Tibial artery (tissue), 4 donors: ENCODE measurements around the gene NECTIN4.

ENCODE experiments used
- DNase-seq, 2 donors: peaks; one replicate each; pipeline ENCODE4 v3.0.0-alpha.2; 2019
- H3K27ac ChIP-seq, 2 donors: fragments of 200-600 bp; sonication (generic) in 1 of 2; 1 replicate in 1 of 2; 2 replicates in 1 of 2; pipeline ENCODE4 v1.5.1; 2018 to 2019; ENCODE audit warnings: mild to moderate bottlenecking in 1 of 2
- H3K27me3 ChIP-seq, 2 donors: fragments of 200-600 bp; sonication (generic) in 1 of 2; one replicate each; pipeline versions ENCODE4 v1.5.1 to v1.6.0; 2016 to 2019
- H3K36me3 ChIP-seq, 3 donors: fragments of 200-600 bp; sonication (generic) in 2 of 3; one replicate each; pipeline ENCODE4 v1.5.1; 2016 to 2019; ENCODE audit warnings: mild to moderate bottlenecking in 2 of 3
- H3K4me1 ChIP-seq, 4 donors: fragments of 200-600 bp; sonication (generic) in 2 of 4; 1 replicate in 3 of 4; 2 replicates in 1 of 4; pipeline ENCODE4 v1.5.1; 2016 to 2019
- H3K4me3 ChIP-seq, 2 donors: fragments of 200-600 bp; sonication (generic) in 1 of 2; 1 replicate in 1 of 2; 2 replicates in 1 of 2; pipeline ENCODE4 v1.5.1; 2018 to 2019; ENCODE audit warnings: mild to moderate bottlenecking in 2 of 2
- H3K9me3 ChIP-seq, 3 donors: fragments of 200-600 bp; sonication (generic) in 1 of 3; one replicate each; pipeline ENCODE4 v1.5.1; 2016 to 2019
- CTCF ChIP-seq, 2 experiments: fragments of 200-600 bp in 1 of 2; fragments of 450-650 bp in 1 of 2; IDR thresholded peaks; one replicate each; pipeline ENCODE4 v1.5.1; 2017 to 2019; ENCODE audit warnings: antibody characterized with exemption in 2 of 2, mild to moderate bottlenecking in 1 of 2, moderate library complexity in 1 of 2
- intact Hi-C: fragments of 100-400 bp; cut with DNase I; formaldehyde crosslinking; loops from one replicate; pipeline ENCODE4 v1.15.0; 2023; ENCODE audit warnings: low total_unique reads

NECTIN4 gene

GRCh38 chr1:161044908-161045735 lies 44.2 kb downstream of the NECTIN4 start:
- Histone ChIP-seq H3K9me3 (no peaks in the 10 kb centered on the region), H3K36me3 (peaks cover 27 to 33% (median 28%) of the 10 kb centered on the region in 3 donors), H3K27ac (peak overlapping the region; percentile 87 to 90), H3K27me3 (no peaks in the 10 kb centered on the region), H3K4me1 (peaks cover 0 to 26% (median 11%) of the 10 kb centered on the region in 4 donors), H3K4me3 (peak overlapping the region; percentile 80 to 87)
- TF ChIP-seq CTCF (IDR thresholded peaks at IDR 0.05) = peak in 1 of 2 experiments; percentile 11
- DNase-seq = peak; percentile 70 to 83
- intact Hi-C loops = loop anchor here (10.0 kb wide), 1 partner anchor 350 kb away; no protein-coding TSS in a partner anchor

GRCh38 chr1:161044535-161044907 lies 44.8 kb downstream of the NECTIN4 start:
- H3K27ac ChIP-seq = peak overlapping the region; percentile 87 to 90
- intact Hi-C loops = loop anchor here (10.0 kb wide), 1 partner anchor 350 kb away; no protein-coding TSS in a partner anchor
- peaks cover 33 to 39% (median 34%) of the 10 kb centered on the region in 3 donors for H3K36me3 ChIP-seq
- H3K4me1 ChIP-seq = peaks cover 0 to 28% (median 11%) of the 10 kb centered on the region in 4 donors
- H3K9me3 ChIP-seq = no peaks in the 10 kb centered on the region
- peak overlapping the region; percentile 80 to 87 for H3K4me3 ChIP-seq
- TF ChIP-seq CTCF (IDR thresholded peaks at IDR 0.05) = no peak
- no peak for DNase-seq
- no peaks in the 10 kb centered on the region for H3K27me3 ChIP-seq

GRCh38 chr1:161039546-161039945 lies 49.8 kb downstream of the NECTIN4 start:
- peaks cover 0 to 32% (median 13%) of the 10 kb centered on the region in 4 donors for H3K4me1 ChIP-seq
- no peak for DNase-seq
- H3K36me3 ChIP-seq = peaks cover 37 to 50% (median 38%) of the 10 kb centered on the region in 3 donors
- no peak overlapping the region for H3K27ac ChIP-seq
- no peak overlapping the region for H3K4me3 ChIP-seq
- H3K9me3 ChIP-seq = no peaks in the 10 kb centered on the region
- TF ChIP-seq CTCF (IDR thresholded peaks at IDR 0.05) = no peak
- H3K27me3 ChIP-seq = no peaks in the 10 kb centered on the region
- intact Hi-C loops = no loop called here

- Histone ChIP-seq H3K27ac (peak overlapping the region in 1 of 2 donors; percentile 32), H3K4me3 (peak overlapping the region; percentile 56 to 60)
- TF ChIP-seq CTCF (IDR thresholded peaks at IDR 0.05) = no peak
Observed at GRCh38 chr1:161039154-161039545, 50.2 kb downstream of the NECTIN4 start.

GRCh38 chr1:161038523-161039153 lies 50.7 kb downstream of the NECTIN4 start, which contains the start of gene TSTD1:
Gene TSTD1, minus strand, starts transcription at chr1:161038964. Its CDS starts 75 bp downstream, at chr1:161038889.
- peak in 1 of 2 donors; percentile 71 for DNase-seq
- TF ChIP-seq CTCF (IDR thresholded peaks at IDR 0.05) = no peak
- Histone ChIP-seq H3K36me3 (peaks cover 37 to 50% (median 38%) of the 10 kb centered on the region in 3 donors), H3K27ac (peak within 1 kb of the TSS; percentile 31 to 32), H3K4me1 (peaks cover 0 to 23% (median 5%) of the 10 kb centered on the region in 4 donors), H3K4me3 (peak within 1 kb of the TSS; percentile 56 to 60), H3K9me3 (no peaks in the 10 kb centered on the region), H3K27me3 (no peaks in the 10 kb centered on the region)
- intact Hi-C loops = no loop called here

More at GRCh38 chr1:161039154-161039545, 50.2 kb downstream of the NECTIN4 start:
- Histone ChIP-seq H3K27me3 (no peaks in the 10 kb centered on the region), H3K9me3 (no peaks in the 10 kb centered on the region), H3K4me1 (peaks cover 0 to 28% (median 9%) of the 10 kb centered on the region in 4 donors), H3K36me3 (peaks cover 37 to 50% (median 38%) of the 10 kb centered on the region in 3 donors)
- no peak for DNase-seq
- intact Hi-C loops = no loop called here
